Uterus (tissue), 4 donors: ENCODE data around the gene ADCY7. TPM values are rescaled to one million over a fixed set of nuclear protein-coding genes. Genes with fewer than 3 reads are reported as not detected.

Experiments
- DNase-seq, 2 donors: peaks; one replicate each; pipeline ENCODE4 v3.0.0-alpha.2; 2019 to 2020
- H3K27ac ChIP-seq, 2 donors: fragments of 200-600 bp; sonication (generic); 1 replicate in 1 of 2; 2 replicates in 1 of 2; pipeline ENCODE4 v1.5.1; 2016 to 2018
- H3K27me3 ChIP-seq, 2 donors: fragments of 200-600 bp; sonication (generic); one replicate each; pipeline ENCODE4 v1.5.1; 2018 to 2019; ENCODE audit warnings: control low read depth in 1 of 2
- H3K36me3 ChIP-seq, 2 donors: fragments of 200-600 bp; sonication (generic); one replicate each; pipeline ENCODE4 v1.5.1; 2019; ENCODE audit warnings: control low read depth in 1 of 2
- H3K4me1 ChIP-seq, 2 donors: fragments of 200-600 bp; sonication (generic); one replicate each; pipeline ENCODE4 v1.5.1; 2018 to 2019; ENCODE audit warnings: control low read depth in 1 of 2
- H3K4me3 ChIP-seq, 2 donors: fragments of 200-600 bp; sonication (generic); 1 replicate in 1 of 2; 2 replicates in 1 of 2; pipeline ENCODE4 v1.5.1; 2018 to 2019; ENCODE audit warnings: mild to moderate bottlenecking in 1 of 2
- H3K9me3 ChIP-seq, 2 donors: fragments of 200-600 bp; sonication (generic); one replicate each; pipeline ENCODE4 v1.5.1; 2019; ENCODE audit warnings: control low read depth in 1 of 2
- POLR2A ChIP-seq, 2 donors: fragments of 450-650 bp; IDR thresholded peaks; one replicate each; pipeline ENCODE4 v1.6.1; 2016; ENCODE audit warnings: antibody characterized with exemption in 2 of 2, mild to moderate bottlenecking in 1 of 2, moderate library complexity in 1 of 2
- intact Hi-C: fragments of 100-400 bp; cut with DNase I; formaldehyde crosslinking; loops from one replicate; pipeline ENCODE4 v1.15.1; 2023; ENCODE audit warnings: low total_unique reads
- total RNA-seq, 4 donors: library from RNA; depleted of rRNA in 3 of 4; stranded (reverse); fragments of >200 nt in 3 of 4; gene quantifications; one replicate each; pipeline versions ENCODE4 v1.1.0 to v1.2.4, GENCODE V29; 2014 to 2023
- TF ChIP-seq, protein P1 (sequence below), 4 experiments: fragments of 200-600 bp in 2 of 4; fragments of 450-650 bp in 2 of 4; sonication (generic) in 2 of 4; IDR thresholded peaks; one replicate each; pipeline ENCODE4 v1.5.1; 2016 to 2019; ENCODE audit warnings: antibody characterized with exemption in 4 of 4, mild to moderate bottlenecking in 2 of 4, moderate library complexity in 1 of 4
- donor health status: DM: yes; HTN: yes; CAD: no.

ADCY7 gene
- total RNA-seq, 4 donors from 2014 or later: 3.3 to 25.9 (median 6.6) TPM

DNA sequence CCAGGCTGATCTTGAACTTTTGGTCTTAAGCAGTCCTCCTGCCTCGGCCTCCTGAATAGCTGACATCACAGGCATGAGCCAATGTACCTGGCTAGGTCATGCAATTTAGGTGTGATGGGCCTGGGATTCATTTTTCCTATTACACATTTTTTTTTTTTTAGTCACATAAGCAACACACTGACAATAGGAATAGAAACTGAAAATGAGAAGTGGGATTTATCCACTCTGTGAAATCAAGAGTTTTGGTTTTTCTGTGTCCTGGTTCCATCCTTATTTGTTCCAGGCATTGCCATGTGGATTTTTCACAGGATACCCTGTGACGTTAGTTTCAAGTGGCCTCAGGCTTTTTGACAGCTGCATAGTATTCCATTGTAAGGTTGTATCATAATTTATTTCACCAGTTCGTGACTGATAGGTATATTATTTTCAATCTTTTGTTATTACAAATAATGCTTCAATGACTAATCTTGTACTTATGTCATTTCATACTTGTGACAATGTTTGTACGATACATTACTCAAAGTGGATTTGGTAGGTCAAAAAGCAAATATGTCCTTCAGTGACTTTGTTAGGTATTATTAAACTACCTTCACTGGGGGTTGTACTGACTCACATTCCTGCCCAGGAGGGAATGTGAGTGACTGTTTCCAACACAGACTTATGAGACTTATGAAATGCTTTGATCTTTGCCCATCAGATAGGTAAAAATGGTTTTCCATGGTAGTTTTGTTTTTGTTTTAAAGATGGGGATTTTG, 10.6 kb downstream of the ADCY7 start:
- Histone ChIP-seq H3K4me1 (no peaks in the 10 kb centered on the region), H3K36me3 (no peaks in the 10 kb centered on the region), H3K9me3 (no peaks in the 10 kb centered on the region), H3K27ac (no peak overlapping the region), H3K4me3 (no peak overlapping the region), H3K27me3 (no peaks in the 10 kb centered on the region)
- intact Hi-C loops: no loop called here
- no peak for DNase-seq
- TF ChIP-seq, protein P1, sequence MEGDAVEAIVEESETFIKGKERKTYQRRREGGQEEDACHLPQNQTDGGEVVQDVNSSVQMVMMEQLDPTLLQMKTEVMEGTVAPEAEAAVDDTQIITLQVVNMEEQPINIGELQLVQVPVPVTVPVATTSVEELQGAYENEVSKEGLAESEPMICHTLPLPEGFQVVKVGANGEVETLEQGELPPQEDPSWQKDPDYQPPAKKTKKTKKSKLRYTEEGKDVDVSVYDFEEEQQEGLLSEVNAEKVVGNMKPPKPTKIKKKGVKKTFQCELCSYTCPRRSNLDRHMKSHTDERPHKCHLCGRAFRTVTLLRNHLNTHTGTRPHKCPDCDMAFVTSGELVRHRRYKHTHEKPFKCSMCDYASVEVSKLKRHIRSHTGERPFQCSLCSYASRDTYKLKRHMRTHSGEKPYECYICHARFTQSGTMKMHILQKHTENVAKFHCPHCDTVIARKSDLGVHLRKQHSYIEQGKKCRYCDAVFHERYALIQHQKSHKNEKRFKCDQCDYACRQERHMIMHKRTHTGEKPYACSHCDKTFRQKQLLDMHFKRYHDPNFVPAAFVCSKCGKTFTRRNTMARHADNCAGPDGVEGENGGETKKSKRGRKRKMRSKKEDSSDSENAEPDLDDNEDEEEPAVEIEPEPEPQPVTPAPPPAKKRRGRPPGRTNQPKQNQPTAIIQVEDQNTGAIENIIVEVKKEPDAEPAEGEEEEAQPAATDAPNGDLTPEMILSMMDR (IDR thresholded peaks at IDR 0.05): no peak
- no peak for TF ChIP-seq POLR2A (IDR thresholded peaks at IDR 0.05)

GRCh38 chr16:50278251-50278650, 11.9 kb downstream of the ADCY7 start:
- intact Hi-C loops: no loop called here
- H3K9me3 ChIP-seq: no peaks in the 10 kb centered on the region
- TF ChIP-seq, protein P1 (IDR thresholded peaks at IDR 0.05): no peak
- TF ChIP-seq POLR2A (IDR thresholded peaks at IDR 0.05): no peak

DNA sequence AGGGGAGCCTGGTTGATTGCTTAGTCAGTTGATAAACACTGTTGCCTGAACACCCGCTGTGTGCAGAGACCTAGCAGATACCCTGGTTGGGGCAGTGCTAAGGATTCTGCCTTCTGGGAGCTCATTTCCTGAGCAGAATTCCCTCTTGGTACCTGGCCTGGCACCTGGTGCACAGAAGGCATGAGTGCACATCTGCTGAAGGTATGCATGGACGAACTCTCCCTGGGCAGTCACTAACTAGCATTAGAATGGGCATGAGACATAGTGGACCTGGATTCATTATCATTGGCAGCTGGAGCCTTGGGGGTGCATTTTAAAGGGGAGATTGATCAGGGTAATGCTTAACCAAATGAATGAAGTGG, 13.1 kb downstream of the ADCY7 start:
- no peak for DNase-seq
- intact Hi-C loops: no loop called here
- H3K9me3 ChIP-seq: no peaks in the 10 kb centered on the region
- TF ChIP-seq, protein P1 (IDR thresholded peaks at IDR 0.05): no peak
- no peak for TF ChIP-seq POLR2A (IDR thresholded peaks at IDR 0.05)
- H3K4me1 ChIP-seq: no peaks in the 10 kb centered on the region
- H3K27me3 ChIP-seq: no peaks in the 10 kb centered on the region
- no peak overlapping the region for H3K27ac ChIP-seq
- no peaks in the 10 kb centered on the region for H3K36me3 ChIP-seq
- no peak overlapping the region for H3K4me3 ChIP-seq

More at GRCh38 chr16:50278251-50278650, 11.9 kb downstream of the ADCY7 start:
- Histone ChIP-seq H3K4me3 (no peak overlapping the region), H3K4me1 (no peaks in the 10 kb centered on the region), H3K36me3 (no peaks in the 10 kb centered on the region), H3K27ac (no peak overlapping the region), H3K27me3 (no peaks in the 10 kb centered on the region)
- no peak for DNase-seq

- Histone ChIP-seq H3K27ac (no peak overlapping the region), H3K27me3 (no peaks in the 10 kb centered on the region), H3K4me1 (no peaks in the 10 kb centered on the region), H3K4me3 (no peak overlapping the region), H3K9me3 (no peaks in the 10 kb centered on the region), H3K36me3 (no peaks in the 10 kb centered on the region)
- intact Hi-C loops: no loop called here
- DNase-seq: no peak
- TF ChIP-seq, protein P1 (IDR thresholded peaks at IDR 0.05): no peak
- no peak for TF ChIP-seq POLR2A (IDR thresholded peaks at IDR 0.05)
These were observed 14.6 kb downstream of the ADCY7 start for GRCh38 chr16:50280932-50281331.

DNA sequence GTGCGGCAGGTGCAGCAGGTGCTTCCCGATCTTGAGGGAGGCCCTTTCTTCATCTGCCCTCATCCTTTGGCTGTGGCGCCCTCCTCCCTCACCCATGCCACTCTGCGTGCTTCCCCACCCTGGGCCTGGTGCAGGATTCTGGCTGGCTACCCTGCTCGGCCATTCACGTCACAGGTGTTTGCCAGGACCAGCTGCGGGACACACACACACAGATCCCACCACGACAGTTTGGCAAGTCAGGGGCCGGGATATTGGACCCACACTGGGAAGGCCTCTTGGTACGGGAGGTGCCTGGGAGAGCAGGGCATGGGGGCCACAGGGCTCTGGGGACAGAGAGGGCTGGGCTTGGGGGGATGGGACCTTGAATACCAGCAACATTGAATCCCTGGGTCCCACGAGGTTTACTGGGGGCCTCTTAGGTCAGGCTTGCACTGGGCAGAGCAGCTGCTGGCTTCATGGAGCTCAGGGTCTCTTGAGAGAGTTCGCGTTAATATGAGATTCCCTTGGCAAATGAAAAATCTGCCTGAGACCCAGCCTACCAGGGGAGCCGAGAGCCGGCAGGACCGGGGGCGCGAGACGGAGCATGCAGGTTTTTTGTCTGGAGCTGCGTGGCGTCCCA, 15.1 kb downstream of the ADCY7 start:
- intact Hi-C loops: no loop called here
- Histone ChIP-seq H3K4me1 (no peaks in the 10 kb centered on the region), H3K36me3 (no peaks in the 10 kb centered on the region), H3K9me3 (no peaks in the 10 kb centered on the region), H3K4me3 (no peak overlapping the region), H3K27ac (no peak overlapping the region), H3K27me3 (no peaks in the 10 kb centered on the region)
- no peak for DNase-seq
- TF ChIP-seq POLR2A (IDR thresholded peaks at IDR 0.05): no peak
- TF ChIP-seq, protein P1 (IDR thresholded peaks at IDR 0.05): no peak
